ENCODE data around the gene TSHB.

- no peak for TF ChIP-seq CTCF (IDR thresholded peaks at IDR 0.05; ENCODE audit: low read depth, low read length)
- no peak for TF ChIP-seq EZH2phosphoT487 (IDR thresholded peaks at IDR 0.05; ENCODE audit: low read depth)
Observed at GRCh38 chr1:115068826-115069585, 39.4 kb downstream of the TSHB start.
